ENCODE data around the gene HDGF.

Gene HDGF

DNA sequence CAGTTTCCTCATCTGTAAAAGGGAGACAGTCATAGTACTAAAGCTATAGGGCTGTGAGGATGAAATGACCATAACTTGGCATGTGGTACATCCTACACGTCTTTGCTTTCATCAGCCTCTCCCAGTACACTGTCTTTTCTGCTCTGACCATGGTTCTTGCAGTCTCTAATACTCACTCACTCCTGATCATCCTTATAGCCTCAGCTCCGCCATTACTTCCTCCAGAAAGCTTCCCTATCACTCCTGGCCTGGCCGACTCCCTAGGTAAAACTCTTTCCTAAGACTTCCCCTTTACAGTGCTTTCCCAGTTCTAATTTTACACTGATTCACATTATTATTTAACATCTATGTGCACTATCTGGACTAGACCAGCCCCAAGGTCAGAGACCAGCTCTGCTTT is 5.6 kb downstream of the HDGF start:
- no peak for DNase-seq

- no peak for DNase-seq
Observed at GRCh38 chr1:156744786-156745419, 6.6 kb downstream of the HDGF start.

GRCh38 chr1:156744344-156744743 is 7.1 kb downstream of the HDGF start:
- no peak for DNase-seq

DNA sequence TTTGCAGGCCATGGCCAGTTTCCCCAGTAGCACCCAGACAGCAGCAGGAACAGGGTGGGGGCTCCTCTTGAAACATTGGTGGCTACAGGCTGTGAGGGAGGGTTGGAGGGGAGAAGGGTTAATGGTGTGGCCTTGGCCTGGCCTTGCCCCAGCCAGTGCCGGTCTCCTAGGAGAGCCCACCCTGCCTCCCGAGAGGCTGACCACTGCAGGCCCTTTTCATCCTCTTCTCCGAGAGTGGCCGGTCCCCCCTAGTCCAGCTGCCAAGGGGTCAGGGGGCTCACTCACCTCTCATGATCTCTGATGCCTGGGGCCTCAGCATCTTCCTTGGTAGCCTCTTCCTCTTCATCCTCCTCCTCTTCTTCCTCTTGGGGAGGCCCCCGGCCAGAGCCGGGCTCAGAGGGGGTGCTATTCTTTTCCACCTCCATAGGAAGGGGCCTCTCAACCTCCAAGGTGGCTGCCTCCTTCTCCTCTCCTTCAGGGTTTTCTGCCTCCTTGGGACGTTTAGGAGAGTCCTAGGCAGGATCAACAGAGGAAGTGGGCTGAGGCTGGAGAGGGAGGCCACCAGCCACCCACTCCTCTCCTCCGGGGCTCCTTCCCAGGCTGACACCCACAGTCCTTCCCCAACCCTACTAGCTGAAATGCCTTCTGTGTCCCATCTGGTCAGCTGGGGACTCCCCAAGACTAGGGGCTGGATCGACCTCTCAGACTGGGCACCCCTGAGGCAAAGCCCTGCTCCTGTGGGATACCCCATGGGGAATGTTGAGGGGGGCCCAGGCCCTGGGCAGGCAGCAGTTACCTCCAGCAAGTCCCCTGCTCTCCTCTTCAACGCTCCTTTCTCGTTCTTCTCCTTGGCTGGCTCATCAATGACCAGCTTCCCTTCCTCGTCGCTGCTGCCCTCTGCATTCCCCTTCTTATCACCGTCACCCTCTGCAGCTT is 7.8 kb downstream of the HDGF start:
- DNase-seq, result no peak

GRCh38 chr1:156742801-156743200 is 8.7 kb downstream of the HDGF start:
- DNase-seq, result no peak

DNA sequence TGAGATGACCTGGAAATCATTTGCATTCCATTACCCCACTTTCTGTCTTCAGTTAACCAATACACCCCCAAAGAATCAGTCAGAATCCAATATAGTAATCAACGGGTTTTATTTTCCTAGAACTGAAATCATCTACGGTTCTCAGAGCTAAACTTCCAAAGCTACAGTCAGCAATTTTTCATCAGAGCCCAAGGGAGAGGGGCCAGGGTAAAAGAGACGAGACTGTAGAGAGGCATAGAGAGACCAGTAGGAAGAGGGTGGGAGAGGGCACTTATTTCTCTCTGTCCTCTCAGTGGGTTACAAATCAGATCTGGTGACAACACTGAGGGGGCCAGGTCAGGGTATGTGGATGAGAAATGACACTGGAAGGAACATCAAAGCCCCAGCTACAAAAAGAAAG is 9.5 kb downstream of the HDGF start:
- DNase-seq, result no peak

DNA sequence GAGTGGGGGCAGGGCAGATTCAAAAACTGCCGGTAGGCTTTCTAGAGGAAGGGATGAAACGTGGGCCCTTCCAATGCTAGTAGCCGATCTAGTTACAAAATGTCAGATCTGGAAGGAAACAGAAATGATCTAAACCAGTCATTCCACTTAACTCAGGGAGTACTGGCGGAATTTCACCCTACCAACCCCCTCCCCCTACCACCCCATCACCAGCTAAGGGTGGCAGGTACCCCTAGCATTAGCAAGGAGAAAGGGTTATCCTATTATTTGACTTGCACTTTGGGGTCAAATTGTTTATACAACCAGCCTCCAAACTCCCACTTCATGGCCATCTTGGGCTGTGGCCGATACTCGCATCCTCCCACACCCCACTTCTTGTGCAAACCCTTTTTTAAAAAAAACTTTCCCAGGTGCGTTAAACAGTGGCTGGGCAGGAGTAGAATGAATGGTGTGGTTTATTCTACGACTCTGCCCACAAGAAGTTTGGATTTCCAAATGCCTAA is 9.9 kb downstream of the HDGF start:
- DNase-seq, result no peak

DNA sequence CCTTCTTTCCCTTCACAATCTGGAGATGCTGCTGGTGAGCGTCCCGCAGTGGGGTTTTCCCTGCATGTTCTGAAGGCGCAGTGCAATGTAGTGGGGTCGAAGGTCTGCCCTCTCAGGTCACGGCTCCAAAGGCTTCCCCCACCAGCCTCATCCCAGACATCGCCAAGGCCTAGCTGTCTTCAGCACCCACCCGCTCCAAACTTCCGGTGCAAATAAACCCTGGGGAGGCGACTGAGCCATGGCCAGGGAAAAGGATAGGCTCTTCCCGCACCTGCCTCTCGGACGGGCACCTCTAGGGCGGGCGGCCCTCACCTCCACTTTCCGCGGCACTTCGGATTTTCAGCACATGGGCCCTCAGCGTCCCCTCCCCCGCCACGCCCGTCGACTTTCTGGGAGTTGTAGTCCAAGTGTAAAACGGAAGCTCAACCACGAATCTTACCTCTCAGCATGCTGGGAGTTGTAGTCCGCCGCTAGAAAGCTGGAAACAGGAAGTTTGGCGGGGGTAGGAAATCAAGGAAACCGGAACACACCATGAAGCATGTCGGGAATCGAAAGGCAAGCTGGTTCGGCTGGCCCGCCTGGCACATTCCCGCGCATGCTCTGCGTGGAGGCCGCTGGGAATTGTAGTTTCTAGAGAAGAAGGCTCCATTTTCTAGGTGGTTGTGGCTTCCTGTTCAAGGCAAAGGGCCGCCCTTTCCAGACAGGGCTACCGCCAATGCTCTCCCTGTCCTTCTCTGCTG is 10.6 kb downstream of the HDGF start, which contains the start of gene MRPL24:
Gene MRPL24, minus strand, starts transcription at position 348 of the 740 bp plus-strand sequence. CDS start 2,384 bp downstream, outside the sequence.
- peak; percentile 98 for DNase-seq

DNA sequence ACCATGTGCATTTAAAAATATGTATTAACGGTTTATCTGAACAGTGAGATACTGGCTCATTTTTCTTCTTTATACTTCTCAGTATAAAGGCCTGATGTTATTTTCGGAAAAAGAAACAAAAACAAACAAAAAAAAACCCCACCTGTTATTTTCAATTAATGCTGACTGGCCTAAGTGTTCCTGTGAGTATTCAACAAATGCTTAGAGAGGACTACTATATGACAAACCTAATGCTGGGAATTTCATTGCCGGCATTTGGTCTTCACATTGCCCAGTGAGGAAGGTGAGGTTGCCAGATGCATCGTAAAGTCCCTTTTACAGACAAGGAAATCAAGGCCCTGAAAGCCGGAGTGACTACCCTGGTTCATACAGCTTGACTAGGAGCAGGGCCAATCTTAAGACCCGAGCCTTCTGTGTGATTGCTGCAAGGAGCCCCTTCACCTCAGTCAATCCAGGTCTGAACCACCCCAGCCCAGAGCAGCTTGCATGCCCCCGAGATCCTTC is 11.2 kb downstream of the HDGF start:
- DNase-seq, result no peak

DNA sequence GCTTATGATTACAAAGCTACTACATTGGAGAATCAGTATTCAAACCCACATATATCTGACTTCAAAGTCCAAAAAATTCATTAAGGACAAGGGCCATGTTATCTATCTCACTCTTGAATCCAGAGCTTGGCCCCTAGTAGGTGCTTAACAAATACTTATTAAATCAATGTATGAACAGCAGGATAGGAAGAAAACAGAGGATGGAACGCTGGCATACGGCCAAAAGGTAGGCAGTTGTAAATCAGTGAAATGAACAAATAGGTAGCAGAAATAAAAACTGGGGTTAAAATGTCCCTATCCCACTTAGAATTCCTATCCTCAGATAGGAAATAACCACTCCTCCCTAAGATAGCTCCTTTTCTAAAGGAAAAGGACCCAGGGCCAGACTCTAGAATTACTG is 12.6 kb downstream of the HDGF start:
- no peak for DNase-seq

DNA sequence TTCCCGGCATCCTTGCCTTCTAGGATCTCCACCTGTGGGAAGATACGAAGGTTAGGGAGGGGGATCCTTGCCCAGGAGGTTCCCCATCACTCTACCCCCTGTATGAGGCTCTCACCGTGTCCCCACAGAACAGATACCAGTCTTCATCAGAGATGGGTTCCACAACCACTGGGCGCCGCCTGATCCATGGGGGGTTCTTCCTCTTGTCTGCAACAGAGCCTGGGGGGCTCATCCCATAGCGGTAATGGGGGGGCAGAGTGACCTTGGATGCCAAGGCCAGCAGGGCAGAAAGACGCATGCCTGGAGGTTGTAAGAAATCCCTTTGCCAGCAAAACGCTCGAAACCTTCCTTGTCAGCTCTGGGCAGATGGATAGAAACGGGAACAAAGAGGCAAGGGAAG is 13.1 kb downstream of the HDGF start:
- no peak for DNase-seq

DNA sequence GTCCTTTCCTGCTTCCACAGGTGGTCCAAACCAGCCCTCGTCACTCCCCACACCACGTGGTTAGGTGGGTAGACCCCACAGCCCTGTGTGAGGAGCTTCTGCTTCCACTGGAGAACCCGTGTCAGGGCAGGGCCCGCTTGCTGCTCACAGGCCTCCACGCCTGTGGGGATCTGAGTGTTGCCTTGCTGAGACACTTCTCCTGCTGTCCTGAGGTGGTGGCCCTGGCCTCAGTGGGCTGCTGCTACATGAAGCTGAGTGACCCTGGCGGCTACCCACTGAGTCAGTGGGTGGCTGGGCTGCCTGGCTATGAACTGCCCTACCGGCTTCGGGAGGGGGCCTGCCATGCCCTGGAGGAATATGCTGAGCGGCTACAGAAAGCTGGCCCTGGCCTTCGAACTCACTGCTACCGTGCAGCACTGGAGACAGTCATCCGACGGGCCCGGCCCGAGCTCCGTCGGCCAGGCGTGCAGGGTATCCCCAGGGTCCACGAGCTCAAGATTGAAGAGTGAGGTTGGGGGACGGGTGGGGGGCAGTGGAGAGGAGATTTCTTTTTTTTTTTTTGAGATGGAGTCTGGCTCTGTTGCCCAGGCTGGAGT is 17.4 kb downstream of the HDGF start:
- no peak for DNase-seq

DNA sequence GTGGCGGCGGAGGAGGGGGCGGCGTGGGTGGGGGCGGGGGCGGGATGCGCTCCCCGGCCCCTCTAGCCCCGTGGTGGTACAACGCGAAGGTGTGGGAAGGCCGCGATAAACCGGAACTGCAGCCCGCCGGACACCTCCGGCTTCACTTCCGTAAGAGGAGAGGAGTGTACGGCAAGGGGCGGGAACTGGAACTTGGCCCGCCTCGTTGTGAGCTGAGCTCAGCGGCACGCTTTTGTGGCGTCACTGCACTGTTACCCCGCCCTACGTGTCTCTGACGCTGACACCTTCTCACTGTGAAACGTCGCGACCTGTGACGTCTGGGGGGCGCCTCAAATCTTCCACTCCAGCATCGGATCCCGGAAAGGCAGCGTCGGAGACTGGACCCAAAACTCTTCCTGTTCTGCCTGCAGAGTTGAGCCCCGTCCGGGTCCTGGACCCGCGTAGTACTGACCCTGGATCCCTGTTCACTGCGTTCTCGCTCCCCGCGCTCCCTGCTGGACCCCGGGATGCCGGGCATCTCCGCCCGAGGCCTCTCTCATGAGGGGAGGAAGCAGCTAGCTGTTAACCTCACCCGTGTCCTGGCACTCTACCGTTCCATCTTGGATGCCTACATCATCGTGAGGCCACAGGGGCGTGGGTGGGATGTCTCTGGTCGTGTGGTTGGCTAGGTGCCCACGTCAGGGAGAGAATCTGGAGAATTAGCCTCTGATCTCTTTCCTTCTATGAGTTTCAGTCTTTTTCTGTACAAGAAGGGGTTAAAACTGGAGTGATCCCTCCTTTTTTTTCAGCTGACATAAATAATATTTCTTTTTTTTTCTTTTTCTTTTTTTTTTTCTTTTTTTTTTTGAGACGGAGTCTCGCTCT is 22.6 kb downstream of the HDGF start, which contains the start of gene ISG20L2:
Gene ISG20L2, minus strand, starts transcription at position 168 of the 864 bp plus-strand sequence. CDS start 1,114 bp downstream, outside the sequence.
- peak; percentile 85 for DNase-seq

DNA sequence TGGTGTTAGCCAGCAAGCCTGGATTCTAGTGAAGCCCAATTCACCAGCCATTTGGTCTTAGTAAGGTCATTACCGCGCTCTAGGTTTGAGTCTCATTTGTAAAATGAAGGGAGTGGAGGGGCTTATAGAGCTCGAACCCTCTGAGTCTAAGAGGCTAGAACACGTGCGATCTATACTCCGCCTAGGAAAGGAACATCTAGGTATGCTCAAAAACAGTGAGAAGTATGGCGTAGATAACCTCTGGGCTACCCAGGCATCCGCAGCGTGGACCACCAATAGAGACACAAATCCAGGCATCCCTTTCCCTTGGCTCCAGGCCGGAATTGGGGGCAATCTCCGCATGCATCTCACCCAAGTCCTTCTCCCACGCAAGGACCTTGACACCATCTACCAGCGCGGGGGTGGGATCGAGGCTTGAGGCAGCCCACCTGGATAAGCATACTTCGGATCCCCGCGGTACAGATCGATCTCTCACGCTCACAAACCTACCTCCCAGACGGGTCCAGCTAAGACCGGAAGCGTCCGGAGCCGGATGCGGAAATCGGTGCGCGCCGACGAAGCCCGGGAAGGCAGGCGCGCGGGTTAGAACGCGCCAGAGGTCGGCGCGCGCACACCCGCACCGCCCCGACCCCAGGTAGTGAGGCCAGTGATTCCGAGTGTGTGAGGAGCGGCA is 23.4 kb downstream of the HDGF start, which contains the start of gene METTL25B:
Gene METTL25B, plus strand, starts transcription at position 544 of the 673 bp plus-strand sequence. CDS start 636 bp downstream, outside the sequence.
- peak; percentile 57 for DNase-seq

DNA sequence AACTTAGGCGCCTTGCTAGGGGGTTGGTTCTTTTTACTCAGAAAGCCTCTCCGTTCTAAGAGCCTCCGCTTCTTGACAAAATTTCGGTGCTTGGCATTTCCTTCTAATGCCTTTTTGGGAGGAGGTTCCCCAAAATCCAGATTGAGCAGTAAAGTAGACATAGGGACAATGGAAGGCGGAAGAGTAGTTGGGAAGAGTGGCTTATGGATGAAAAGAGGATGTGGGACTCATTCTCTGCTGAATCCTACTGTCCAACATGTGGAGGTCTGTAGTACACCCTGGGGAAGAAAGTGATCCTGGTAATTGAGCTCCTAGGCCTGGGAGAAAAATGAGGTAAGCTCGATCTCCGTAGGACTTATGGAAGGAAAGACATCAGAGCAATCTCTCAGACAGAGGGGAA is 24.0 kb downstream of the HDGF start:
- DNase-seq, result no peak

DNA sequence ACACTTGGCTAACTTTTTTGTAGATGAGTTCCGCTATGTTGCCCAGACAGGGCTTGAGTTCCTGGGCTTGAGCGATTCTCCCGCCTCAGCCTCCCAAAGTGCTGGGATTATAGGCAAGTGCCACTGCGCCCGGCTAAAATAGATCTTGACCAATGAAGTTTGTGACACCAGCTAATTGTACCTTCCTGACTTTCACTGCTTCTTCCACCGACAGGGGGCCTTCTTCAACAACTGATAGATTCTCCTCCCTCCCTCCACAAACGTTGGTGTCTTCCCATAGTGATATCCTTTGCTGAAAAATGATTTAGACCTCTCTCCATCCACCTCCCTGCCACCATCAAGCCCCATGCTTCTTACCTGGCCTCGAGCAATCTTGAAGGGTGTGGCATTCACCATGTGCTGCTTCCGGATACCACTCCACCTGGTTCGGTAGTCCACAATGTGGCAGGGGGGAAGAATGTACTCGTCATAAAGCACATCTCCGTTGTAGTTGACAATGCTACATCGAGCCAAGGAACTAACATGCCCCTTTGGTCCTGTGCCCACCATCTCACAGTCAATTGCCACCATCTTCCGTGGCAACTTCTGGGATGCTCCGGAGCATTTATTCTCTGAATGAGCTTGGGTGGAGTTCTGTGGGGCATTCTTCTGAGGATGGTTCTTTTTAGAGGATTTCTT is 24.8 kb downstream of the HDGF start:
- peak; percentile 3 for DNase-seq

- DNase-seq, result peak; percentile 76
Observed at GRCh38 chr1:156725683-156726280, 25.7 kb downstream of the HDGF start.

GRCh38 chr1:156721535-156721934 is 29.9 kb downstream of the HDGF start:
- no peak for DNase-seq

- DNase-seq, result no peak
Observed at GRCh38 chr1:156721131-156721530, 30.3 kb downstream of the HDGF start.

GRCh38 chr1:156717351-156717750 is 34.1 kb downstream of the HDGF start:
- no peak for DNase-seq
